HT-29 (cell line): ENCODE measurements around the gene SMIM36. TPM values are rescaled to one million over a fixed set of nuclear protein-coding genes. Genes with fewer than 3 reads are reported as not detected.
"Not testable (repeated sequence)": the region's sequence is repeated elsewhere in the genome, so short reads cannot be mapped to it uniquely, and the experiment has no call there.

ENCODE experiments used
- DNase-seq: peaks from one replicate; pipeline ENCODE4 v3.0.0-alpha.2; 2015; ENCODE audit warnings: low spot score
- total RNA-seq: library from RNA; depleted of rRNA; stranded (reverse); fragments of >200 nt; shearing (Covaris generic); gene quantifications from 2 replicates; pipeline ENCODE4 v1.2.3, GENCODE V29; 2014

The SMIM36 gene
- total RNA-seq, 1 experiment from 2014 or later = not detected

DNA sequence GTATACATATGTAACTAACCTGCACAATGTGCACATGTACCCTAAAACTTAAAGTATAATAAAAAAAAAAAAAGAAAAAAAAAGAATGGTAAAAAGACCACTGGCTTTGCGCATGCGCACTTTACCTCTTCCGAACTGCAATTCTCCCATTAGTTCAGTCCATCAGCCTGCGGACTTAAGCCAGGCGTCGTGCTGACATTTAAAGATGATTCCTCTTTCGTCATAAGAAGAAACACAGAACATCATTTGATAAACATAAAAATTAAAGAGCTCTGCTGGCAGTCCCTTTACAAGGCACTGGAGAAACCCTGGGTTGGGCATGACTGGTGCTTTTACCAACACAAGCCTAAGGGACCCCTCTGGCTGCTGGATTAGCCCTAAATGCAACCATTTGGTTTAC lies 3.6 kb downstream of the SMIM36 start:
- not testable (repeated sequence) for DNase-seq

GRCh38 chr17:55501626-55502025 lies 9.6 kb downstream of the SMIM36 start:
- not testable (repeated sequence) for DNase-seq

GRCh38 chr17:55500103-55500502 lies 11.1 kb downstream of the SMIM36 start:
- no peak for DNase-seq

DNA sequence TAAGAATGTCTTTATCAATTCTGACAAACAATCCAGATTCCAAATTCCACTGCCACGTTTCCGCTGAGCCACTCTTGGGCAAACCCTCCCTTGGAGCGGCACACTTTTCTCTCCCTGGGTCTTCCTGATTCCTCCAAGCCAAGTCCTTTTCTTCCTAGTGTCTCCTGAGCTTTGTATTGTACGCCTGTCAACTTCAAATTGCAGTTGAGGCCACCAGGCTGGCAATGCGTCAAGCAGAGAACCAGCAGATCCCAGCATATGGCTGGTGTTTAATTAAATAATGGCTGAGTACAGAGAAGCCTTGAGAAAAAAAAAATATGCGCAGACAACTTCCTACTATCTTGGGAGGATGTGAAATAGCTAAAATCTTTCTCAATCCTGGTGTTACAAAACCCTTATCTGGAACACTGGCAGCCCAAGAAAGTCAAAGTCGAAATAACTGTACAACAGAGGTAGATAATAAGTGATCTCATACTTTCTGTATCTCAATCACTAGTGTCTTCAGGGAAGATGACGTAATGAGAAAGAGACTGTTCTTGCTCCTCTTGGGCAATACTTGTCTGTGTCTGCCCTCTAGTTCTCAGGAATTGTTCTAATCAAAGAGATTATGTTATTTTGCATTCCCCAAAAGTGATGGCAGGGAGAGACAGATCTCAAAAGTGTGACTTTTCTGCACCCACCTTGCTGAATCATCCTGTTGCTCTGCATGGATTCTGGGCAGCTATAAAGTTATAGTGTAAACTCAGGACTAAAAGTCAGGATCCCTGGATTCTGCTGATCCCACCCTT lies 15.0 kb downstream of the SMIM36 start:
- DNase-seq = no peak

DNA sequence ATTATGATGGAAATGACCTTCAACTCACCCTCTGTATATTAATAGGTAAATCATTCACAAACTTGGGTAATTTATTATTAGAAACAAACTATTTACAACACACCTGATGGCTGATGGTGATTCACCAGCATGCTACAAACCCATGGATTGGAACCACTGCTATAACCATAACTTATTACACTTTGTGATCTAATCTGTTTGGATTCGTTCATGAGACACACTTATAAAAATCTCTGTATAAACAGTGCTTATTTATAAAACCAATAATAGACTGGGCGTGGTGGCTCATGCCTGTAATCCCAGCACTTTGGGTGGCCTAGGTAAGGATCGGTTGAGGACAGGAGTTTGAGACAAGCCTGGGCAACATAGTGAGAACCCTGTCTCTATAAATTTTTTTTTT lies 16.0 kb downstream of the SMIM36 start:
- DNase-seq = no peak

- no peak for DNase-seq
Observed at GRCh38 chr17:55492781-55493341, 18.4 kb downstream of the SMIM36 start.

DNA sequence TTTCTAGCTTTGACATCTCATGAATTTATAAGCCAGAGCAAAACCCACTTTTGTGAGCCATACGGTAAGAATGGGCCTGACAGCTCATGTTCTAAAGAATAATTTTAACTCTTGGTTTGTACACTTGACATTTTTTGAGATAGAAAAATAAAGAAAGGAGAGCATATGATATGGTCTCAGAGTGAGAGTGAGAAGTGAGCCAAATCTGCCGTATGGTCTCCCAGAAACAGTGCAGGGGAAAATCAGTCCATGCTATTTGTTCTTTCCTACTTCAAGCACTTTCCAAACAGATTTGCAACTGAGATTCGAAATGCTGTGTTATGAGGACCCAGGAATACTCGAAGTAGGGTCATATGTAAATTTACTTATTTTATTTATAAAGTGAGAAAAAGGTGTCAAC lies 20.9 kb downstream of the SMIM36 start:
- no peak for DNase-seq

- peak; percentile 11 for DNase-seq
Observed at GRCh38 chr17:55487695-55488432, 23.4 kb downstream of the SMIM36 start.

DNA sequence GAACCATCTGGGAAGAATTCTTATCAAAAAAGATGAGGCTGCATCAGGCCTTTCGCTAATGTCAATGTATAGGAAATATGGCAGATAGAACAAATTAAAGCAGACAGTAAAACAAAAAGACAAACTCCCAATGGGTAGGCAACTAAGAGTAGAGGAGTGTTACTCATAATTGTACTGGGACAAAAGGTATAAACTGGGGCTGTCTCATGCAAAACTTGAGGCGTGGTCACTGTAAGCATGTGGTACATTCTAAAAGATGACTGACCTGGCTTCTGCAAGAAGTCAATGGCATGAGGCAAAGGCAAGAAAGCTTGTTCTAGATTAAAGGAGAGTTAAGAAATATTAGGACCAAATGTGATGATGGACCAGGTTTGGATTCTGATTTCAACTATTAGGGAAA lies 26.7 kb downstream of the SMIM36 start:
- no peak for DNase-seq

GRCh38 chr17:55482591-55483389 lies 28.5 kb downstream of the SMIM36 start:
- no peak for DNase-seq

DNA sequence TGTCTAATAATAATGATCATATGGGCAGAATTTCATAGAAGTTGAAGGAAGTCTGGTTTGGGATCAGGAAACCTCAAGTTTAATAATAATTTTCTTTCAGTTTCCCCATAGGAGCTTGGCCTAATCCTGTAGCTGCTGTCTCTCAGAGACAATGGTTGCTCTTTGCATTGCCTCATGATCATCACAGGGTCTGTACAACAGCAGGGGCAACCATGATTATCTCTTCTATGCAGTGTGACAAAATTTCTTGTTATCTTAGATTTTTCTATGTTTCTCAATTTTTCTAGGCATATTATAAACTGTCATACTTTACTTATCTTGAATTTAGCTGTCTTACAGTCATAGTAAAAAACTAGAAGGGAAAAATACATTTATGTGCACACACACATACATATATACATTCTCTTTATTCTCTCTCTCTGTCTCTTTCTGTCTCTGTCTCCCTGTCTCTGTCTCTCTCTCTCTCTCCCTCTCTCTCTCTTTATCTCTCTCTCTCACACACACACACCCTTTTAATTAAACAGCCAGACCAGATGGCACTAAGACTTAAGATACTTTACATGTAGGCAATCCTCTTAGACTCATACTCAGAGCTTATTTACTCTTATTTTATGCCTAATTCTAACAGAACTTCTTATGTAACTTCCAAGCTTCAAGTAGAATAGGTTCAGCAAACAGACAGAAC lies 30.5 kb downstream of the SMIM36 start:
- DNase-seq = no peak

DNA sequence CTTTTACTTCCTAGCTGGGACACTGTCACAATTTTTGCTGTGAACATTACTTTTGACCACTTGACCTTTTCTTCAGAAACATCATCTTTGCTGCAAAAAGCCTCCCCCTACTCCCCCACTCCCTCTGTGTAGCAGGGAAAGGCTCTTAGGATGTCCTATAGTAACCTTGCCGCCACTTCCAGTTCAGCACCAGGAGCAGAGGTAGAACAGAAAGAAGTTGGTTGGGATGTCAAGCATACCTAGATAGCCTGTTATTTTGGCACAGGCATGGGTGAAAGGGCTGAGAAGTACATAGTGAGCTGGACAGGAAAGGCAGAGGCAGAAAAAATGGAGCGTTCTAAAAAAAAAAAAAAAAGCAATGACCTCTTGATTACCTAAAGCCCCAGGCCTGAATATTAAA lies 31.3 kb downstream of the SMIM36 start:
- no peak for DNase-seq

GRCh38 chr17:55478971-55479370 lies 32.3 kb downstream of the SMIM36 start:
- no peak for DNase-seq

- no peak for DNase-seq
Observed at GRCh38 chr17:55466671-55467070, 44.6 kb downstream of the SMIM36 start.

GRCh38 chr17:55465771-55466170 lies 45.5 kb downstream of the SMIM36 start:
- DNase-seq = not testable (repeated sequence)

DNA sequence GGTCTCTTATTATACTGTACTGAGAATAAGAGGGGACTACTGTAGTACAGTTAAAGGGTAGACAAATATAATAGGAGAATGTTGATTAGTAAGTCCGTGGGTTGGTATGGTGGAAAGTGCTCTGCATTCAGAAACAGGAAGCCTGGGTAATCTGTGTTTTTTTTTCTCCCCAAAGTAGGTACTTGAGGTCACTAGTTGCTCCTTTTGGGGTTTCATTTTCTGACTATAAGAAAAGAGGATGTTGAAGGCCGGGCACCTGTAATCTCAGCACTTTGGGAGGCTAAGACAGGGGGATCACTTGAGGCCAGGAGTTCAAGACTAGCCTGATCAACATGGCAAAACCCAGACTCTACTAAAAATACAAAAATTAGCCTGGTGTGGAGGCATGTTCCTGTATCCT lies 47.7 kb downstream of the SMIM36 start:
- no peak for DNase-seq

DNA sequence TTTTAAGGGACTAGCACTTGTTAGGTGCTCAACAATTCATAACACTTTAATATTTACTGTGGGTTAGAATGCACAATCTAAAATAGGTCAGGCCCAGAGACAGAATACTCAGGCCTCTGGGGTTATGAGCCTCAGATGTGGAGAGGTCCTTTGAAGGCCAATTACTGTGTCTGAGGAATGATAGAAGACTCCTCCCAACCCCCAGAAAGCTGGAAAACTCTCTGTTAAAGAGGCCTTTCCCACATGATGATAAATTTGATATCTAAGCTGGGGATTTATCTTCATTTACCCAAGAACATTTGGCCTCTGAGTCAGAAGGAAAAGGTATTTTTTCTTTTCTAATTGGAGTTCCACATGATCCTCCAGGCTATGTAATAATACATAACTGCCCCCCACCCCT lies 48.5 kb downstream of the SMIM36 start:
- DNase-seq = no peak

GRCh38 chr17:55462234-55462633 lies 49.0 kb downstream of the SMIM36 start:
- DNase-seq = no peak

- no peak for DNase-seq
Observed at GRCh38 chr17:55458978-55459377, 52.3 kb downstream of the SMIM36 start.

DNA sequence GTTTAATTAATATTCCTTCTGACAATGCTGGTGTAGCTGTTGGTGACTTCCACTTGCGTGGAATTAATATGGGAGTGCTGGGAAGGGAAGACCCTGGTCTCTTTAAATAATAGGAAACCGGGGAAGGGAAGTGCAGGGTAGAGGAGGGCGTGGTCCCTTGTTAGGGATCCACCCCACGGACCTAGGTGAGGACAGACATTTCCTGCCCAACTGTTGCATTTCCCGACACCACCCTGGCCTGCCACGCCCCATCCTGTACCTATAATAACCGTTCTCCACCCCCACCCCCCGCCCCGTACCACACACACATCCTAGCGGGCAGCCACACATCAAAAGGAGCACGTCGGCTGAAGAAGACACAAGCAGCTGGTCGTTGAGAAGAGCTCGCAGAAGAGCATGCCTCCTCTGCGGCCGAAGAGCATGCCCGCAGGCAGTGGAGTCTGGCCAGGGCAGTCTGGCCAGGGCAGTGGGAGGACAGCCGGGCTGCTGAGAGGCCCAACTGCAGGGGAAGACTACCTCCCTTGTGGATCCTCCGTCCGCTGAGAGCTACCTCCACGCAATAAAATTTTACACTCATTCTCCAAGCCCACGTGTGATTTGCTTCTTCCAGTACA lies 52.9 kb downstream of the SMIM36 start:
- DNase-seq = no peak
